GM21367 (cell line): Measurements from ENCODE around the gene ZBTB12.

Experiments used
- ATAC-seq: cut with Tn5 transposase; IDR thresholded peaks from one replicate; pipeline ENCODE4 v1.9.1; 2021; ENCODE audit not compliant: unreplicated experiment

ZBTB12 gene

DNA sequence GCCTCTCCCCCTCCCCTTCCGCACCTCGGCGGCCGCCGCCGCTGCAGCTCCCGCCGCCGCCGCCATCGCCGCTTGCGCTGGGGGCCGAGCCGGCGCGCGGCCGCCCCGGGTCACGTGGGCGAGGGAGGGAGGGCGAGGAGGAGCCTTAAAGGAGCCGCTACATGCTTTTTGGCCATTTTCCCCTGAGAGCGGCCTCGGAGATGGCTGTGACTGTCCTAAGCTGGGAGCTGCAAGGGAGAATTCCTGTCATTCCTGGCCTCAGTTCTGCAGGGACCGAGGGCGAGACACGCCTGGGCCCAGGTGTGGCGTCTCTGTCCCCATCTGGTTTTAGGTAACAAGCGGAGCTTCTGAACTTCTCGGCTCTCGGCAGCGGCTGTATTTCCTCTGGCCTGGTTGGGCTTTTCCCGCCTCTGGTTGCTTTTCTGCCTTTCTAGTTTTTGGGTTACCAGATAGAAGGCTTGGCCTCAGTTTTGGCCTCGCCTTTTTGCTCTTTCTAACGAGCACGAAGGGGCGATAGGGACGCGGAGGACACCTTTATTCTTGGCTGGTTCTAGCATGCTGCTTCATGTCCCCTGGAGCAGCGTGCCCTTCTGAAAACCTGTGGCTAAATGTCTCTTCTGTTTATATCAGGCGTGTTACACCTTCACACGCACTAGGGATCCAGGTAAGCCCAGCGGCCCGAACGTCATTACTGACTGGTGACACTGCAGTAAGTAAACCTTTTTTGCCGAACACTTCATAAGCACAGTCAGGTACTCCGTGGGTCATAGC is 4.1 kb downstream of the ZBTB12 start, which contains the start of gene EHMT2:
Gene EHMT2 (minus strand): TSS at position 87 of the 771 bp plus-strand sequence. CDS start 21 bp downstream, at position 66.
- ATAC-seq = peak; percentile 36

DNA sequence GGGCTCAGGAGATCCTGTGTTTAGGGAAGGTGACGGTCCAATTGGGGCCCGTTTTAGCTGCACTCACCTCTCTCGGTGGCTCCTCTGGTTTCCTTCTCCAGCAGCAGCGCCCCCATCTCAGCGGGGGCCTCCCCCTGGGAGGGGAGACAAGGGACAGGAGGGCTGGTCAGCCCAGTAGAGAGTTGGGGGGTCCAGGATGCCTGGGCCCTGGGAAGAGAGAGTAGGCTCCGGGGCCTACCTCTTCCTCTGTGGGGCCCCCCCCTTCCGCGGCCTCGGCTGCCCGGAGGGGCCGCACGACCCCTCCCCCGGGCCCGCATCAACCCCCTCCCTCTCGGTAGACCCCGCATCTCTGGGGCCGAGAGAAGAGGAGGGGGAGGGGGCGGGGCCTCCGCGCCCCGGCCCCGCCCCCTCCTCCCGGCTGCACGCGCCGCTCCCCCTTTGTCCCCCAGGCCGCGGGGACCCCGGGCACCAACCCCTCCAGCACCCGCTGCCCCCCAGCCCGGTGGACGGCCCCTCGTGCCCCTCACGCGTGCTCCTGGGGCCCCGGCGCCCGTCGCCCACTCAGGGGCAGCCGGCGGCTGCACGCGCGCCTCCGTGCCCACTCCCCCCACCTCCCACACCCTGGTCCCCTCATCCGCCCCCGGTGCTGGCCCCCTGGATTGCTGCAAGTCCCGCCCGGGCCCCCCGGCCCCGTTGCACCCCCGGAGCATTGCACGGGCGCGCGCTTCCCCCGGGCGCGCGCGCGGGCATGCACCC is 4.9 kb downstream of the ZBTB12 start:
- no peak for ATAC-seq

DNA sequence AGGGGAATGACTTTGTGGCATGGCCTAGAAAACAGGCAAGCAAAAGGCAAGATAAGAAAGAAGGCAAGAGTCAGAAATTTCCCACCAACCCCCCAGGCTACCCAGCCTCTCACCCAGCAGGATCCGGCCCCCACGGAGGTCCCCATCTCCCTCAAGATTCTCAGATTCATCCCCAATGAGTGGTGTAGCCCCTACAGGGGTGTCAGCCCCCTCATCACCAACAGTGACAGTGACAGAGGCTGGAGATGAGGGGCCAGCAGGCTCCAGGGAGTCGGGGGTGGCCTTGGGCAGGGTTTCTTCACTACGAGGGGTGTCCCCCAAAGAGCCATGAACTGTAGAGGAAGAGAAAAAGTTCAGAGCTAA is 5.4 kb downstream of the ZBTB12 start:
- no peak for ATAC-seq

DNA sequence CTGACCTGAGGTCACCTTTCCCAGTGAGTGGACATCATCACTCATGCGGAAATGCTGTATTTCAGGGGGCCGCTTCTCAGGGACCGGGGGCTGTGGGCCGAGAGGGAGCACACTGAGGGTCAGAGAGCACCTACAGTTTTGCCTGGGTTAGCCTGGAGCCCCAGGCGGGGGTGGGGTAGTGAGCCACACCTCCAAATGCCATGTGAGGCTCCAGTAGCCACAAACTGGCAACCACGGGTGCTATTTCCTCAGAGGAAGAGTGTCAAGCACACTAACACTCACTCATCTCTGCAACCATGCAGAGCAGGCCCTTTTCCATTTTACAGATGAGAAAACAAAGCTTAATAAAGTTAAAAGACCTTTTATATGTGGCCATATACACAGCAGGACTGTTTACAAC is 9.1 kb downstream of the ZBTB12 start:
- ATAC-seq = no peak

DNA sequence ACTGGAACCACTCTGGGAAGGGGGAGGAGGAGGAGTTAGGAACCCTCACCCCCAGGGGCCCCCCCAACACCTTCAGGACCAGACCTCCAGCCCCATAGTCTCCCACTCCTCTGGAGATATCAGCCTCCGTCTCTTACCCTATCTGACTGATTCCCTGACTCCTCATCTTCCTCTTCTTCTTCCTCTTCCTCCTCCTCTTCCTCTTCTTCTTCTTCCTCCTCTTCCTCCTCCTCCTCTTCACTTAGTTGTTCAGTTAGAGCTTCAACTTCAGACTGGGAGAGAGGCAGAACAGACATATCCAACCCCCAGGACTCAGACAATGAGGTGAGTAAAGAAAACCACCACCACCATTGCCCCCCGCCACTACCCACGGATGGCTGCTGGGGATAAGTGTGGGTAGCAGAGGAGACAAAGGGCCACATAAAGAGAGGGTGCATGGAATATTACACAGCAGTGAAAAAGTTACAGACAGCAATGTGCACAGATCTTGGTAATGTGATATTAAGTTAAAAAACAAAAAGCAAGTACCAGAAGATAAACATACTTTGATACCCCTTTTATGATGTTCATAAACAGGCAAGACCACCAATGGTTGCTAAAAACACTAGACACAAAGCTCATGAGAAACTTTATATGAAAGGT is 12.4 kb downstream of the ZBTB12 start:
- ATAC-seq = no peak

DNA sequence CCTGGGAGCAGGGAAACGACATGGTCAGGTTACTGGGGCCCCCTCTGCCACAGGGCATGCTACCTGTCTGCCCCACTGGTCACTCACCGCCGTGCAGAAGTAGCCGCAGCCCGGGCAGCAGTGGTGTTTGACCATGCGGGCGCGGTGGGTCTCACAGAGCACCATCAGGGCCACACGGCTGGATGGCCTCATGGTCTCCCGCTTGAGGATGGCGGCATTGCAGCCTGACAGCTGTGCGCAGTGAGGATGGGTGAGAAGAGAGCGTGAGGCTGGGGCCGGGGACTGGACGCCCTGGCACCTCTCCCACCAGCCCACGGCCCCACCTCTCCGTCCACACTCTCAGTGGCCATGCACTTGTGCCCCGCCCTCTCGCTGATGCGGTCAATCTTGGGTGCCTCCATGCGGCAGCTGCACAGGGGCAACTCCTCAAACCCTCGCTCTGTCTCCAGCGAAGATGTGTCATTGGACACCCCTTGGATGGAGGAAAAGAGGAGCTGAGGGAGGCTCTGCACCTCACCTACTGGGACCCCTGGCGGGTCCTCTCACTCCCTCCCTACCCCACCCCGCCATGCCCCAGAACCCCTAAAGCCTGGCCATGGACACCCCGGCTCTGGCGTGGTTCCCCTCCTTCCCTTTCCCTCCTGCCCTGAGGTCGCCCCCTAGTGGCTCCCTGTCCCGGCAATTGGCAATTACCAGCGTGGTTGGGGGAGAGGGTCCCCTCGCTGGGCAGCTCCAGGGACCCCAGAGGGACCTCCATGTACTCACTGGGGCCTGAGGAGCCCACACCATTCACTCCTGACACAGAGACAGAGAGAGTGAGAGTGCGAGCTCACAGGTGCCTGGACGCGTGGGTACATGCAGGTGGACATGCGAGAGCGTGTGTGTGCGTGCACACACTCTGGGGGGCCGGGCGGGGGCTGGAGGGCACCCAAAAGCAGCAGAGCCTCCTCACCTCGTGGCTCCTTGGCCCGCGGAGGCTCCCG is 13.3 kb downstream of the ZBTB12 start:
- ATAC-seq = no peak

DNA sequence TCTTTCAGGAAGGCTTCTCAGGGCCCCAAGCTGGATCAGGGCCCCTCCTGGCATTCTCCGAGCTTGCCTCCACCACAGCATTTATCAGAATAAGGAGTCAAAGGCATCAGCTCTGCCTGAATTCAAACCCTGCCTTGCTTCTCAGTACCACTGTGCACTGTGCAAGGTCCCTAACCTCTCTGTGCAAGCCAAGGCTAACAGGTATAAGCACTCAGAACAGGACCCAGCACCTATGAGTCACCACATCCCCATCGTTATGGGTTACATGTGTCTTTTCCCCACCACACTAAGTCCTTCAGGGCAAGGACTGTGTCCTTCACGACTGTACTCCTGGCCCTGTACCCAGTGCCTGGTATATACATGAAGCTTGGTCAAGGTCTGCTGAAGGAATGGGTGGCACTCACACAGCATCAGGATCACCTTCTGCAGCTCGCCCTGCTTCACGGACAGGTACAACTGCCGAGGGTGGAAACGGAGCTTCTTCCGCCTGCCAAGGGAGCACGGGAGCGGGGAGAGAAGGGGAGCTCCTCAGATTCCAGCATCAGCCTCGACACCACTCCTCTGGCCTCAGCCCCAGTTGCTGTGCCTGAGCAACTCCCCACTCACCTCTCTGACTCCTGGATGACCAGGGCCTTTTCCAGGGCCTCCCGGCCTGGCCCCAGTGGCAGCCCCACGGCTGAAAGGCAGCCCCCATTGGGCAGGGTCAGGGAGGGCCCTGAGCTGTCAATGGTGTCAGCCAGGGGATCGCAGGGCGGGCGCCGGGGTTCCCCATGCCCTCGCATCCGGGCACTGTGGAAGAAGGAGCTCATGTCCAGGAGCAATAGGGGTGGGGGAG is 14.5 kb downstream of the ZBTB12 start:
- no peak for ATAC-seq

DNA sequence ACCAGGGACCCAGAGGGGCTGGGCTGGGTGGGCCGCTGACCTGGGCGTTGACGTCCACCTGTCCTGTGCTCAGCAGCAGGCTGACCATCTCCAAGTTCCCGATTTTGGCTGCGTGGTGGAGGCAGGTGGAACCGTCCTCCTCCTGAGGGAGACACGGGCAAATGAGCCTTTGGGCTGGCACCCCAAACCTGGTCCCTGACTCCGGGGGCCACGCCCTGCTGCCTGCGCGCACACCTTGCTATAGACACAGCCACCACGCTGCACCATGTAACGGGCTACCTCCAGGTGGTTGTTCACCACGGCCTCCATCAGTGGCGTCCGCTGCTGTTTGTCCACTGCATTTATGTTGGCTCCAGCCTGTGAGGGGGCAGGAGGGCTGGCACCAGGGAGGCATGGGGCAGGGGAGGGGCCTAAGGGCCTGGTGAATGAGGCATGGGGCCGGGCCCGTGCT is 15.3 kb downstream of the ZBTB12 start:
- no peak for ATAC-seq

DNA sequence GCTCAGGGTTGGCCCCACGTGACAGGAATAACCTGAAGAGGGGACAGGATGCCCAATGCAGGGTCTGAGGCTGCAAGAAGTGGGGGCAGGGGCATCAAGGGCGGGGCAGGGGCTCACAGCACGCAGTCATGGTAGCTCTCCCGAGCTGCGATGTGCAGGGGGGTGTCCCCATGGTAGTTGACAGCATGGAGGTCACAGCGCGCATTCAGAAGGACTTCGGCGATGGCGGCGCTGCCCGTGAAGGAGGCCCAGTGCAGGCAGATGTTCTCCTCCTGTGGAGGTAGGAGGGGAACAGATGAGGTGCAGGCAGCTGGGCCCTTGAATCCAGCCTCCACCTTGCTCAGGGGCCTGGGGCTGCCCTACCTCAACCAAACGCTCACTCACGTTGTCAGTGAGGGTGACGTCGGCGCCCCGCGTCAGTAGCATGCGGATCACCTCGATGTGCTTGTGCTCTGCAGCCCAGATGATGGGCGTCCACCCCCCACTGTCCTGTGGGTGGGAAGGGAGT is 17.3 kb downstream of the ZBTB12 start:
- no peak for ATAC-seq

DNA sequence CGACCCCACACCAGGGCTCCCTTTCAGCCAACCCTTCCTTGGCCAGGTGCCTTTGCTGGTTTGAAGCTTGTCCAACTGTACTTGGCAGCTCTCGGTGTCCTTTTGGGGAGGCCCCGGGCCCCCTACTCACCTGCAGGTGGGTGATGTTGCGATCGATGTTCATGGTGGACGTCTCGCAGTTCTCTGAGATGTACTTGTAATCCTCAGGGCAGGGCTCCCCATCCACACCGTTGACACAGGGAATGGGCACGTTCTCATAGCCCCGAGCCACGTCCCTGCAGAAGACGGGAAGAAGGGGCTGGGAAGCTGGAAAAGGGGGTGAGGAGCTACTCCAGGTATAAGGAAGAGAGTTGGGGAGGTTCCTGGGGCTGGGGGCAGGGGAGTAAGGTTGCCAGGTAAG is 18.2 kb downstream of the ZBTB12 start:
- no peak for ATAC-seq

DNA sequence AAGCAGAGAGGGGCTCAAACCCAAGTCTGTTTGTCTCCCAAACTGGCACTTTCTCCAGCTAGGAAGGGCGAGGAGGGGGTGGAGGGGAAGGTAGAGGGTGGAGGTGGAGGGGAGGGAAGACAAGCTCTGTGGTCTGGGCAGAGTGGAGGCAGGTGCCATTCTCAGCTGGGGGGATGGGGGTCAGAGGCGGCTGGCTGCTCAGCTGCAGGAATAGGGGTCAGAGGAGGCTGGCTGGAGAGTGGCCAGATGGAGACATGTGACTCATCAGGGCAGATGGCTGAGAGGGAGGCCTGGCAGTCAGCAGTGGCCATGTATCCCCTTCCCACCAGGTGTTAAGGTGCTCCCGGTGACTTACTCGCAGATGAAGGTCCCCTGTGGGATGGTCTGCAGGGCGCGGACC is 19.5 kb downstream of the ZBTB12 start:
- no peak for ATAC-seq

DNA sequence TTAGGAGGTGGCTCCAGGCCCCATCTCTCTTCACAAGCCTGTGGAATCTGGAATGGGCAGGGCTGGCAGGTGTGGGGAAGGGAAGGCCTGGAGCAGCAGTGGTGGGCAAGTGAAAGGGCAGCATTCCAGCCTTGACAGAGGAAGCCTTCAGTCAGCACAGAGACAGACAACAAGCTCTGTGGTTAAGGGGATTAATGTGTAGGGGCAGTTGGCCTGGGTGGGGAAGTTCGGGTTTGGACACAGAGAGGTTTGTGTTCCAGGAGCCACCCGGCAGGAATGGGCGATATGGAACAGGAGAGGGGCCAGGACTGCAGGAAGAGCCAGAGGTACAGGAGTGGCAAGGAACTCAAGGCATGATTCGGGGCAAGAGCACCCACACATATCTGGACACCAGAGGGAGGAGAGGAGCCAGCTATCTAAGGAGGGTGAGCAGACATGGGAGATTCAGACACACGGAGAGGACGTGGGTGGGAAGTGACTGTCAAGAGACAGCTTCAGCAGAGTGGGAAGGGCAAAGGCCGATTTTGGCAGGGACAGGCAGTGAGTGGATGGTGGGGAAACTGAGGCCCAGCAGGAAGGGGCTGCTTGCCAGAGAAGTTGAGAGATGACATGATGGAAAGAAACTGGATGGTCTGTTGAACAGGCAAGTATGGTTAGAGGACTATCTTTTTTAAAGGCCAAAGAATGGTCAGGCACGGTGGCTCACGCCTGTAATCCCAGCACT is 20.6 kb downstream of the ZBTB12 start:
- no peak for ATAC-seq

DNA sequence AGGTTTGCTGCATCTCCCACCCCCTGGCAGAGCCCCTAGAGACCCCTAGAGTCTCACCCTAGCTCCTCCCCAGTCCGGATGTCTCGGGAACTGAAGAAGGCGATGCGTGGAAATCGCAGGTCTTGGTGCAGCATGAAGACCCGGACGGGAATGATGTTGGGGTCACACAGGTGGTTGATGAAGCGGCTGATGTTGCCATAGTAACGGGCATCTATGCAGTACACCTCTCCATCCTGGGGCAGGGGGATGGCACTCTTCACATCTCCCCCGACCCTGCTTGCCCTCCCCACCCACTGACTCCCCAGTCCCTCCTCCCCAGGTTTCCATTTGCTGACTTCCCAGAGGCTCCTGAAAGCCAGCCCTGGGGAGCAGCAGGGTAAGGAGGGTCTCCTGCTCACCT is 21.3 kb downstream of the ZBTB12 start:
- no peak for ATAC-seq

DNA sequence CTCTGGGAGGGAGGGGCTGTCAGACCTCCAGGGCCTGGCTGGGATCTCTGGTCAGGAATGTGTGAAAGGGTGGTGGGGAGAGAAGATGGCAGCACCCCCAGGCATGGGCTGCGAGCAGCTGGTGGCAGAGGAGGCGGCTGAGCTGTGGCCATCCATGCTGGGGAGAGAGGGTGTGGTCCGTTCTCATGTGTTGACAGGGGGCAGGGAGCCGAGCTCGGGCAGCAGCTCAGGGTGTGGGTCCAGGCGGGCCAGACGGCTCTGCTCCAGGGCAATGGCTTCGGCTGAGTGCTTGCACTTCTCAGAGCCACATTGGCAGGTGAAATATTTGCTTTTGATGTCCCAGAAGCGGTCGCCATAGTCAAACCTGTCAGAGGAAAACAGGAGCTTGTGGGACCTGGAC is 22.0 kb downstream of the ZBTB12 start:
- no peak for ATAC-seq

DNA sequence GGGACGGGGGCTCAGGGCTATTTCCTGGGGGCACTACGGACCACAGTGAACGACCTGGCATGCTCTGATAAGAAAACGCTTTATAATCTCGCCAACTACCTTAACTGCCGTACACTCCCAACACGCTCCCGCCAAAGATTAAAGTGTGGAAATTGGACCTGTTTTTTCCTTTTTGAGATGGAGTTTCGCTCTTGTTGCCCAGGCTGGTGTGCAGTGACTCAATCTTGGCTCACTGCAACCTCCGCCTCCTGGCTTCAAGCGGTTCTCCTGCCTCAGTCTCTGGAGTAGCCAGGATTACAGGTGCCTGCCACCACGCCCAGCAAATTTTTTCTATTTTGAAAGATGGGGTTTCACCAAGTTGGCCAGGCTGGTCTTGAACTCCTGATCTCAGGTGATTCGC is 22.7 kb downstream of the ZBTB12 start:
- ATAC-seq = no peak

DNA sequence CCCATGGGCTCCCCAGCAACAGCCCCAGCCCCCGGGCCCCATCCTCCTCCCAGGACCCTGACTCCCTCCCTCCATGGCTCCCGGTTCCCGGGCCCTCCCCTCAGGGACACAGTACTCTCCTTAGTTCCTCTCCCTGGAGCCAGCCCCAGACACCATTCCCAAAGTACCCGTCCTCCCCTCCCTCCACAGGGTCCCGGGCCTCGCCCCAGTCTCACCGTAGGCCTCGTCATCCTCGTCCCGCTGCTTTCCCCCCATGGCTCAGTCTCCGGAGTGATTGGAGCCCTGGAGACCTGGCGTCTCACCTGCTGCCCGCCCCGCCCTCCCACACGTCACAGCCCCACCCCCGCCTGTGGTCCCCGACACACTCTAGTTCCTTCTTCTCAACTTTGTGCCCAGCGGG is 23.2 kb downstream of the ZBTB12 start, which contains the start of gene SLC44A4:
Gene SLC44A4 (minus strand): TSS at position 272 of the 400 bp plus-strand sequence. CDS start 17 bp downstream, at position 255.
- no peak for ATAC-seq

DNA sequence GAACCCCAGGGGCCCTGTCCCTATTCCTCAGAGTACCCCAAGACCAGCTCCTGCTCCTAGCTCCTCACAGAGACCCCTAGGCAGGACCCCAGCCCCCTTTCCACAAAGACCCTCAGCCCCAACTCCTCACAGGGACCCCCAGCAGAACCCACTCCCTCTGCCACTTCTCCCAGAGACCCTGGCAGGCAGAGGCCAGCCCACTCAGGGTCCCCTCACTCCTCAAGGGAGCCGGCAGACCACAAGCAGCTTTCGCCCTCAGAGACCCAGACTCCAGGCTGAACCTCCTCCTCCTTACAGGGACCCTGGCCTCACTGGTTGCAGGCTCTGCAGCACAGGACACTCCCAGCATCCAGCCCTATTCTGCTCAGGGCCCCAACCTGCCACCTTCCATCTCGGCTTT is 23.7 kb downstream of the ZBTB12 start:
- no peak for ATAC-seq

DNA sequence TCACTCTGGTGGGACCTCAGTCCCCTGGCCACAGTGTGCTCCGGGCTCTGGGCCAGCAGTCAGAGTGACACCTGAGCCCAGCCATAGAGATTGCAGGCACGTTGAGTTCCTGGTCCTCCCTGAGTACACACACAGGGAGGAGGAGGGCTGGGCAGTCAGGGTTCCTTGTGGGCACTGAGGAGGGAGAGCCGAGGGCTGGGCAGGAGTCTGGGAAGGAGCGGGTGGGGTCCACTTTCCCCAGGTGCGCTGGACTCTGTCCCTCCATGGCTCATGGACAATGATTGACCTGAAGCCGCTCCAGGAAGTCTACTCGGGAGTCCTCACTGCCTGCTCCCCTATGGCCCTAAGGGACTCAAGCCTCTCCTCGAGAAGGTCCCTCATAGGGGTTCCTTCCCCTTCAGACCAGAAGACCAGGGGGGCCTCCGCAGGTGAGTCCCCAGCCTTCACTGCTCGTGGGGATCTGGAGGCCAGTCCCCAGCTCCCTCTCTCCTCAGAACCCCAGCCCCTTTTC is 24.2 kb downstream of the ZBTB12 start:
- no peak for ATAC-seq
